ENCODE measurements around the gene GJC2.

DNA sequence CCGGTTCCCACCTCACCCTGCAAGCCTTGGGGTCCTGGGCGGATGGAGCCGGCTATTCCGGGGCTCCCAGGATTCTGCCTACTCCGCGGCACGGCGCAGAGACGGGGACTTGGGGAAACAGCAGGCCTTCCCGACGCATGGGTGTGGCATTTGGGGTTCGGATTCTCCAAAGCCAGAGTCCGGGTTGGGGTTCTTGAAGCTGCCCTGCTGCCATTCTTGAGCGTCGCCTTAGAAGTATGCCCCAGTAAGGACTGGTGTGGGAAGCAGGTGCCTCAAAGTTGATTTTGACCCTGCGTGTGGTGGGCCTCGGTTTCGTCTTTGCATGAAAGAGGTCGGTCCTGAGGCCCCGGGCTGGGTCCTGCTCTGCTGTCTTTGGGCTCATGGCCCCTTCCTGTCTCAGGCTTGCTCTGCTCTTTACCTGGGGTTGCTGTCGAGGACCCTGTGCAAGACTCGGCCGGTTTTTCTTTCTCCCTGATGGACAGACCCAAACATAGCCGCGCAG is 9.0 kb upstream of the GJC2 start:
- TF ChIP-seq CTCF (IDR thresholded peaks at IDR 0.05 in 2 of 3, conservative IDR thresholded peaks at IDR 0.05 in 1 of 3; ENCODE audit: control insufficient read depth in 2 of 3, extremely low read depth in 1 of 3, insufficient read depth in 1 of 3, low read depth in 3 of 3, low read length in 3 of 3), result no peak
- no peak for TF ChIP-seq USF2 (IDR thresholded peaks at IDR 0.05; ENCODE audit: borderline replicate concordance, low read depth, low read length)
- TF ChIP-seq MYB (IDR thresholded peaks at IDR 0.05; ENCODE audit: borderline replicate concordance, low read depth, low read length), result no peak
- TF ChIP-seq FOXM1 (IDR thresholded peaks at IDR 0.05; ENCODE audit: low read depth, low read length), result no peak
- TF ChIP-seq RB1 (IDR thresholded peaks at IDR 0.05; ENCODE audit: borderline replicate concordance), result no peak
- TF ChIP-seq PML (IDR thresholded peaks at IDR 0.05; ENCODE audit: low read length), result no peak
- TF ChIP-seq POLR2AphosphoS5 (IDR thresholded peaks at IDR 0.05; ENCODE audit: low read length), result no peak
- TF ChIP-seq SRF (IDR thresholded peaks at IDR 0.05; ENCODE audit: low read depth in 2 of 2, low read length in 2 of 2), result no peak
- TF ChIP-seq MAX (IDR thresholded peaks at IDR 0.05; ENCODE audit: low read depth, low read length), result no peak
- TF ChIP-seq, protein P1, sequence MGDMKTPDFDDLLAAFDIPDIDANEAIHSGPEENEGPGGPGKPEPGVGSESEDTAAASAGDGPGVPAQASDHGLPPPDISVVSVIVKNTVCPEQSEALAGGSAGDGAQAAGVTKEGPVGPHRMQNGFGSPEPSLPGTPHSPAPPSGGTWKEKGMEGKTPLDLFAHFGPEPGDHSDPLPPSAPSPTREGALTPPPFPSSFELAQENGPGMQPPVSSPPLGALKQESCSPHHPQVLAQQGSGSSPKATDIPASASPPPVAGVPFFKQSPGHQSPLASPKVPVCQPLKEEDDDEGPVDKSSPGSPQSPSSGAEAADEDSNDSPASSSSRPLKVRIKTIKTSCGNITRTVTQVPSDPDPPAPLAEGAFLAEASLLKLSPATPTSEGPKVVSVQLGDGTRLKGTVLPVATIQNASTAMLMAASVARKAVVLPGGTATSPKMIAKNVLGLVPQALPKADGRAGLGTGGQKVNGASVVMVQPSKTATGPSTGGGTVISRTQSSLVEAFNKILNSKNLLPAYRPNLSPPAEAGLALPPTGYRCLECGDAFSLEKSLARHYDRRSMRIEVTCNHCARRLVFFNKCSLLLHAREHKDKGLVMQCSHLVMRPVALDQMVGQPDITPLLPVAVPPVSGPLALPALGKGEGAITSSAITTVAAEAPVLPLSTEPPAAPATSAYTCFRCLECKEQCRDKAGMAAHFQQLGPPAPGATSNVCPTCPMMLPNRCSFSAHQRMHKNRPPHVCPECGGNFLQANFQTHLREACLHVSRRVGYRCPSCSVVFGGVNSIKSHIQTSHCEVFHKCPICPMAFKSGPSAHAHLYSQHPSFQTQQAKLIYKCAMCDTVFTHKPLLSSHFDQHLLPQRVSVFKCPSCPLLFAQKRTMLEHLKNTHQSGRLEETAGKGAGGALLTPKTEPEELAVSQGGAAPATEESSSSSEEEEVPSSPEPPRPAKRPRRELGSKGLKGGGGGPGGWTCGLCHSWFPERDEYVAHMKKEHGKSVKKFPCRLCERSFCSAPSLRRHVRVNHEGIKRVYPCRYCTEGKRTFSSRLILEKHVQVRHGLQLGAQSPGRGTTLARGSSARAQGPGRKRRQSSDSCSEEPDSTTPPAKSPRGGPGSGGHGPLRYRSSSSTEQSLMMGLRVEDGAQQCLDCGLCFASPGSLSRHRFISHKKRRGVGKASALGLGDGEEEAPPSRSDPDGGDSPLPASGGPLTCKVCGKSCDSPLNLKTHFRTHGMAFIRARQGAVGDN (IDR thresholded peaks at IDR 0.05), result no peak
- TF ChIP-seq NKRF (conservative IDR thresholded peaks at IDR 0.05), result no peak
- no peak for TF ChIP-seq EP300 (IDR thresholded peaks at IDR 0.05; ENCODE audit: borderline replicate concordance in 1 of 2, control insufficient read depth in 1 of 2, low read depth in 2 of 2, low read length in 2 of 2)
